Stimulated activated CD4-positive, alpha-beta T cell treated with anti-CD3 and anti-CD28 coated beads, Interleukin-2, amount 100 ng/mL, for 4 hours (primary cell): ENCODE data around the gene CXorf58.

ENCODE experiments used
- DNase-seq: peaks from one replicate; pipeline ENCODE4 v3.0.0-alpha.2; 2020; ENCODE audit warnings: low read depth

The CXorf58 gene

DNA sequence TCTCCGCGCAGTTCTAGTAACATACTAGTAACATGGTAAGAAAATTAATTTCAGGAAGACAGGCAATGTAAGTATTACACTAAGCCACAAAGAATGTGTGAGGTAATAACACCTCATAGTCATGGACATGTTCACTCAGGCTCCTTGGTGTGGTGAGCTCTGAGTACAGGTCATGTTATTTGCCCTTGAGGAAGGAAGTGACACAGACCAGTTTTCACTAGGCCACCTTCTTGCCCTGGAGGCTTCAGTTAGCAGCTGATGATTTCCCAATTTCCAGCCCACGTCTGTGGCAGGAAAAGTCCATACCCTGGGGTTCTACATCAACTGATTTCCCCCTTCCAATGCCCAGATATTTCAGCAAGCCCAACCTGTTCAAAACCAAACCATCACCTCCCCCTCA, 6.7 kb upstream of the CXorf58 start:
- DNase-seq = no peak

DNA sequence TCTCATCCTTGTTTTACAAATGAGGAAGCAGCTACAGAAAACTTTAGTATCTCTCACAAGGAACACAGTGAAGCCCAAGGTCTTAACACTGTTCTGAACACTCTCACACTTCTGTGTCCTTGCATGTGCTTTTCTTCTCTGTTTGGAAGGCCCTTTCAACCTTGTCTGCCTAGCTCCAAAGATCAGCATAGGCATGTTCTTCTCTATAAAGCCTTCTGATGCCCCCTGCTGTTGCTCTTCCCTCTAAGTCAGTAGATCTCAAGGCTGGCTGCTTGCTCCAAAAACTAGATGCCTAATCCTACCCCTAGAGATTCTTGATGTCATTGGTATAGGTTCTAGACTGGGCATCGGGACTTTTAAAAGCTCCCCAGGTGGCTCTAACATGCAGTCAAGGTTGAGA, 6.0 kb upstream of the CXorf58 start:
- DNase-seq = peak; percentile 24

DNA sequence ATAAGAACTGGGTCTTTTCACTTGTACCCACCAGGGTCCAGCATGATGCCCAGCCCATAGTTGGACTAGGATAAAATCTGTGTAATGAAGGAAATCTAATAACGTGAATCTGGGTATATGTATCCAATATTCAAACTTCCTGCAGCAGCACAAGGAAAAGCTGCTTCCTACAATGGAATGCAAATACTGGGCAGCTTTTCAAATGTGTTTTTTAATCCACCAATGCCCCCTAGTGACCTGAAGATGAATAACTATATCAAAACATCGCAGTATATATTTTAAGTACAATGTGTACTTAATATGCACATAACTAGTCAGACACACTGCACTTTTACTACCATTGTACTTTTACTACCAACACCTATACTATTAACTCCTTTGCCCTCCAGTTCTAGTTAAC, 5.4 kb upstream of the CXorf58 start:
- no peak for DNase-seq

DNA sequence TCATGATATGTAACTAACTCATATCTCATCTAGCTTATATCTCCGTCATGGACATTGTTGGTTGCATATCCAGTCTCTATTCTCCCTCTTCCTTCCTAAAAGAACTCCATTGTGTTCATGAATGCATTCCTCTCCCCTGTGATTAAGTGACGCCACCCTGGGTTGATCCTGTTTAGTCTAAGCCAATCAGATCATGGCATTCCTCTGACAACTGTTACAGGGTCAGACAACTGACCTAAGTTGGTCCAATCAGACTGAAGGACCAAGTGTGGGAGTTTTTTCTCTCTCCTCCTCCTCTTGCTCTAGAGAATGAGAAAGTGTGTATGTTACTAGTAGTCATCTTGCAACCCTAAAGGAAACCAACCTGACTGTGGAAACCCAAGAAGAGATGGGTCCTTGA, 3.7 kb upstream of the CXorf58 start:
- DNase-seq = no peak

DNA sequence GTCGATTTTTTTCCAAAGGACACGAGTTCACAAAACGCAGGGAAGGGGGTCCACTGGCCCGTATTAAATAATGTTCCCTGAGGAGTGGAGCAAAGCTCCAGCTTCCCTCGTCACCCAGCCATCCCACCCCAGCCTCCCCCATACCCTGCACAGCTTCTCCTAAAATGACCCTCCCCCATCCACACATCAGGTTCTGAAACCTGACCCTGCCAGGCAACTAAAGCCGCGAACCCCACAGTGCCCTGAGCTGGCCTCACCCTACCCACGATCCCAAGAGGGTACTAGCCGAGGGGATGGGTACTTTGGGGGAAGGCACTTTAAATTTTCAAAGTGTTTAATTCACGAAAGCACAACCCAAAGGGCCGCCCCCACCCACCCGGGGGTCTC, 702 bp upstream of the CXorf58 start:
- no peak for DNase-seq

DNA sequence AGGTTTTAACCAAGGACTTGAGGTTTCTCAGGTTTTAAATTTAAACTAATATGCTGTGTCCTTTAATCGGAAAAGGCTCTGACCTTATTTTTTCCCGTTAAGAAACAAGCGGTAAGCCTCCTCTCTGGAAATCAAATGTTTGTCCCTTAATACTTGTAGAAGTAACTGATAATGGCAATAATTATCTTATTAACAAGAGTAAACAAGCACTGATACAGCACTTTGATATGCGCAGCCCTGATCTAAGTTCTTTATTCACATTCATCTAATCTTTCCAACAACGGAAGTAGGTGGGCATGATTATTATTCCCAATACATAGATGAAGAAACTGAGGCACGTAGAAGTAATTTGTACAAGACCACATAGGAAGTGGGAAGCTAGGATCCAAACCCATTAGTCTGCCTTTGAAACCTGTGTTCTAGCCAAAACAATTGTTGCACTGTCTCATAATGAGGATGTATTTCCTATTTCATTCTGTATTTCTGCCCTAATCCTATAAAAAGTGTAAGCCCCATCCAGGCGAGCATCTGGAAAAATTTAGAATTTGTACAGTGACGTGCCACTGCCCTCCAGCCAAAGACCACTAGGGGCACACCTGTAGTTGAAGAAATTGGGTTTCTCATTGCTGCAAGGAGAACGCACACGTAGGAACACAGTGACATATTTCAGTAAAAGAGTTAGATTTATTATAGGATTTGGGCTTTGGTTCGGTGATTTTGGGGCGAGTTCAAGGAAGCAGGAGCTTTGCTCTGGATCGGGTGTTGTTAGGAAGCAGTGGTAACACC, 606 bp downstream of the CXorf58 start:
- DNase-seq = no peak

DNA sequence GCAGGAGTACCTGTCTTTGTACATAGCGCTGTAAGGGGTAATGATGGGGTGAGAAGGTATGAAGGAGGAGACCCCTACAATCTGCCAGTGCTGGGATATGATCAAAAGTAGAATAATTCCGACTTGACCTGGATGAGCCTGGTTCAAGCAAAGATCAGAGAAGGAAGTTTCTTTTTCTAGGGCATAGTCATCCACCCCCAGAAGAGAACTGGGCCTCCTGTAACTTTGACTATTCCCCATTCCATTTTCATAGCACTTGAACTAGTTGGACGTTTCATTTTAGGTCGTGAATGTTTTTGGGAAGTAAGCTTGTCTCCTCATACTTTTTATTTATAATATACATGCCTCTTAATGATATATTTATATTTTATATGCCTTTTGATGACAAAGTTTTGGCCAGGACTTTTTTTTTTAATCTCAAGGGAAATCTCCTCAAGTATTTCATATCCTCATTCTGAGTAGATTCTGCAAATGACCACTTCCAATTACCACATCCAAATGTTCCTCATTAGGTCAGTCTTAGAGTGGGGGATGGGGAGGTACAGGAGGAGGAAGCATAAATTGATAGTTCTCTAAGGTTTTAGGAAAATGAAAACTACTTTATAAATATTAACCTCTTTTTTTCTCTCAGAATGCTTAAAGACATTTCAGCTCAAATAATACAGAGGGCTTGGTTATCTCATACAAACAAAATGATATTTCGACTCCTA, 3.5 kb downstream of the CXorf58 start:
- DNase-seq = no peak

DNA sequence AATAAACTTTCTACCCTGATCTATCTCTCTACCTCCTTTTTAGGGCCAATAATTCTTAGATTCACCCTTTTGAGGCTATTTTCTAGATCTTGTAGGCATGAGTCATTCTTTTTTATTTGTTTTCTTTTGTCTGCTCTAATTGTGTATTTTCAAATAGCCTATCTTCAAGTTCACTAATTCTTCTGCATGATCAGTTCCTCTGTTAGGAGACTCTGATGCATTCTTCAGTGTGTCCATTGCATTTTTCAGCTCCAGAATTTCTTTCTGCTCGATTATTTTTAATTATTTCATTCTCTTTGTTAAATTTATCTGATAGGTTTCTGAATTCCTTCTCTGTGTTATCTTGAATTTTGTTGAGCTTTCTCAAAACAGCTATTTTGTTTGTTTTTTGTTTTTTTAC, 11.3 kb downstream of the CXorf58 start:
- DNase-seq = no peak

DNA sequence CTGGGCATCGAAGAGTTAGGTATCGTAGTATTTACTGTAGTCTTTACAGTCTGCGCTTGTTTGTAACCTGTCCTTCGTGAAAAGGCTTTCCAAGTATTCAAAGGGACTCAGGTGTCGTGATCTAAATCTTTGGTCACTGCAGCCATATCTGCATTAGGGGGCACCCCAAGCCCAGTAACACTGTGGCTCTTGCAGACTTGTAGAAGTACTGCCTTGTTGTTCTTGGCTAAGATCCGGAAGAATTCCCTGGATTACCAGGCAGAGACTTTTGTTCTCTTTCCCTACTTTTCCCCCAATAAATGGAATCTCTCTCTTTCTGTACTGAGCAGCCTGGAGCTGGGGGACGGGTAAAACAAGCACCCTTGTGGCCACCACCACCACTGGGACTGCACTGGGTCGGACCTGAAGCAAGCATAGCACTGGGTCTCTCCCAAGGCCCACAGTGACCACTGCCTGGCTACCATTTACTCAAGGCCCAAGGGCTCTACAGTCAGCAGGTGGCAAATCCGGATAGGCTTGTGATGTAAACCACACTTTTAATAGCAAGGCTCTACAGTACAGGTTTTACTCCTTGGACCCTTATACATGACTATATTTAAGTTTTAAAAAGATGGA, 12.0 kb downstream of the CXorf58 start:
- DNase-seq = no peak

DNA sequence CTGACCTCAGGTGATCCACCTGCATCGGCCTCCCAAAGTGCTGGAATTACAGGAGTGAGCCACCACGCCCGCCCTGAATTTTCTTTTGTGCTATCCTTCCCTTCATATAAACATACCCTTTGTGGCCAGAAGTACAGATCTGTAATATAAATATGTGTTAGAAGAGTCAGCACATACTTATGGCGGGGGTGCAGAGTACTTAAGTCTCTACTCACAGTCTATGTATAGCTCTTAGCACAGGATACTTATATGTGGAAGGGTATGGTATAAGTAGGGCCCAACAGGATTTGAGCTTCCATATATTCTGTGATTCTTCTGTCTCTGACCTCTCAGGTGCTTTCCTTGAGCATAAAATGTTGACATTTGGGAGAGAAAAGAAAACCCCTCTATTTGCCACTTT, 18.2 kb downstream of the CXorf58 start:
- DNase-seq = no peak

DNA sequence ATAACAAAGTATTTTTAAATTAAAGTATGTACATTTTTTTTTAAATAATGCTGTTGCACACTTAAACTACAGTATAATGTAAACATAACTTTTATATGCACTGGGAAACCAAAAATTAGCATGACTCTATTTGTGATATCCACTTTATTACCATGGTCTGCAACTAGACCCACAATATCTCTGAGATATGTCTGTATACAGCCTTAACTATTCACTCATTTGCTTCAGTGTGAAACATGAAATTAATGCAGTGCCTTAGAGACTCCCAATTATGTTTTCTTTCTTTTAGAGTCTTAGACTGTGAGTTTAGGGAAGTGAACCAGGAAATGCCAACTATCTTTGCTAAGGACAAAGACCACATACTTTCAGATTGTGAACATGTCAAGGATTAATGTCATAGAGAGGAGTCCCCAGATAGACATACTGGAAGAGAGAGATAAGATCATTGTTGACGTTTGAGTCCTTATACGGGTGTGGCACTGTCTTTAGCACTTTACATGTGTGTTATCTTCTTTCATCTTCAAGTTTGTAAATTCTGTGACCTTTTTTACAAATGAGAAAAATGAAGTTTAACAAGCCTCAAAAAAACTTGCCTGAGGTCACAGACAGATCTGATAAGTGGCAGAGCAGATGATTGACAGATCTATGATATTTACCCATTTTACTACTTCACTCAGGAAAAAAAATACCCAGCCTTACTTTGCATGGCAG, 23.2 kb downstream of the CXorf58 start:
- DNase-seq = no peak

DNA sequence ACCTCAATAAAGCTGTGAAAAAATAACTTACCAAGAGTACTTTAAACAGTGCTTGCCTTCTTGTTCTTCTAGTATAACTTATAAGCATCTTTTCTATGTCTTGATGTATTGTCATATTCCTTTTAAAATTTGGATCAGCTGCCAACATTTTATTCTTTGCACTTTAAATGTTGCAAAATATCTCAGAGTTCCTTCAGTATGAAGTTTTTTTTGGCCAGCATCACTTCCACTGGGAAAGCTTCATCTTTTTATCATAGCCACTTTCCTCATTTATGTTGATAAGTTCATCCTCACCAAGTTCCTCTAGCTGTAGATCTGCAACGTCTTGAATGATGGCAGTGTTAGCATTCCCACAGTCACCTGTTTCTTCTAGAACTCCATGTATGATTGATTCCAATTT, 24.2 kb downstream of the CXorf58 start:
- DNase-seq = no peak

DNA sequence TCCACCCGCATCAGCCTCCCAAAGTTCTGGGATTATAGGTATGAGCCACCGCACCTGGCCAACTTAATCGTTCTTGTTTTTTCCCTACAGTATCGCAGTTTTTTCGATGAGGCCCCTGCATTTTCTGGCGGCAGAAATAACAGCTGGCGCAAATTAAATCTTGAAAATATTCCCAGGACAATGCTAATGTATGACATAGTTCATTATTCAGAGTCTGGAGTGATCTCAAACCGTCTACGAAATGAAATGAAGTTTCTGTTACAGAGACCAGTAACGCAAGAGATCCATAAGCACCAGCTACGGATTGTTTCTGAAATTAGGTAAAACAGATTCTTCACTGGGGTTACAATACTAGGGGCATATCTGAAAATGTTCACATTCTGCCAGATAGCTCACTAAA, 27.3 kb downstream of the CXorf58 start:
- no peak for DNase-seq

DNA sequence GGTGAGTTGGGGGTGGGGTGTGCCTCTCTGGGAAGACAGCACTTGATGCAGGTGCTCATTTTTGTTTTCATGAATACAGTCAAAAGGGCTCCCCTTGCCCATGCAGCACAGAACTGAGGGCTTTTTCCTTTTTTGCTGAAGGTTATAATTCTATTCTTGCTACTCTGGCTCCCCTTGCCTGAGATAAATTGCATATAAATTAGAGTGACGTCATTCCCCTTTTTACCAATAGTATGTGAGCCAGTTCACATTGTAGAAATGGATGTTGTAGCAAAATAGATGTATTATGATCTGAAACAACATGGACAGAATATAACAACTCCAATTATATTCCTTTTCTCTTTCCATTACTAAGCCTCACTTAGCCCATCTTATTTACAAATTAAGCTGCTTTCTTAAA, 28.4 kb downstream of the CXorf58 start:
- DNase-seq = no peak

DNA sequence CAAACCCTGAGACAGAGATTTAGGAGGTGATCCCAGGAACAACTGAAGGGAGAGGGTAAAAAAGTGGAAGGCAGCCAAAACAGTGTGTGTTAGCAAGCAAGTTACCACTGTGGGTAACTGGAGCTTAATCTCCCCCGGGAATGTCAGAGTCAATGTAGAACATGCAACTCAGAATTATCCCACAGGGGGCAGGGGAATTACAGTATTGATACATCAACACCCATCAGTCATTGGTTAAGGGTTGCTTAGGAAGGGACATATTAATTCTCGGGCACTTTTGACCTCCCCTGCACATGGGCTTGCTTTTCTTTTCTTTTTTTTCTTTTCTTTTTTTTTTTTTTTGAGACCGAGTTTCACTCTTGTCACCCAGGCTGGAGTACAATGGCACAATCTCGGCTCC, 29.3 kb downstream of the CXorf58 start:
- no peak for DNase-seq

DNA sequence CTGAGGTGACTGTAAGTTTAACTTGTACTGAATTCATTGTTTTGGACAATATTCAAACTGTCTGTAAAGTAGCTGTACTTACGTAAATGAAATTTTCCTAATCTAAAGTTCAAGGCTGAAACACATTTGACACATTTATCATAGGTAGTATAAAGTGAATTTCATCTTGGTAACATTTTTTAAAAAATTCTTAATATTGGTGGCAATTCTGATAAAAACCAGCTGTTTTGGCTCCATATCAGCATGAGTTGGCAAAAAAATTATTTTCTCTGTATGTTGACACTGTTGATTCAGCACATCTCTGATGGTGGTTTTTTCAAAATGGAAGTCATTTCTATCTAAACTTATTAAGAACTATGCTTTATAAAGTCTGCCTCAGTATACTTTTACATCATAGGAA, 30.9 kb downstream of the CXorf58 start:
- DNase-seq = no peak

DNA sequence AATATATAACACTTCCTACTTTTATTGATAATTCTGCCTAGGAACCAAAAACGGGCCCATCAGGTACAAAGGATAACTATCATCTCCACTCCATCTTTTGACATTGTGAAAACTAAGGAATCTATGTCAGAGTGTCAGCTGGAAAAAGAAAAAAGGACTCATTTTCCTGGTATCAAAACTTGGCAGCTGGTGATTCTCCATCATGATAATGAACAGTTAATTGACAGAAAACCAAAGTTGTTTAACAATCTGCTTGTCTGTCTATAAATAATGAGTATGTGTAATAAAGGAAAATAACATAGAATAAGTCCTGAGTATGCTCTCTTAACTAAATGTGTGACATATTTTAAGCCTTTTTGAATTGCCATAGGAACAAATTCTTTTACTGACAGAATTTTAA, 31.4 kb downstream of the CXorf58 start:
- no peak for DNase-seq

DNA sequence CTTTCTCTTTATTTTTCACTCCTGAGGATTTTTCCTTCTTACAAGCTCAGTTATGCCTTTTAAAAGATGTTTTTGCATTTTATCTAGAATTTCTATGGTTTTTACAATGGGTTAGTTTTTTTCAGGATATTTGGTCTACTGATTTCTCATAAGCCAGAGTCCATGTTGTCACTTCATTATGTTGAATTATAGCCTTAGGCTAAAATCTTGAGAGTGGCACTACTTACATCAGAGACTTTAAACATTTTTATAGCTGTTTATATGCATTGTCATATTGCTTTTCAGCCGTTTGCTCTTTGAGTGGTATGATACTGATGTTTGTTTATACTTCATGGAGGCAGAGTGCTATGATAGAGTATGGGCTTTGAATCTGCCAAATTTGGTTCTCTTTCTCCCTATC, 36.4 kb downstream of the CXorf58 start:
- no peak for DNase-seq

DNA sequence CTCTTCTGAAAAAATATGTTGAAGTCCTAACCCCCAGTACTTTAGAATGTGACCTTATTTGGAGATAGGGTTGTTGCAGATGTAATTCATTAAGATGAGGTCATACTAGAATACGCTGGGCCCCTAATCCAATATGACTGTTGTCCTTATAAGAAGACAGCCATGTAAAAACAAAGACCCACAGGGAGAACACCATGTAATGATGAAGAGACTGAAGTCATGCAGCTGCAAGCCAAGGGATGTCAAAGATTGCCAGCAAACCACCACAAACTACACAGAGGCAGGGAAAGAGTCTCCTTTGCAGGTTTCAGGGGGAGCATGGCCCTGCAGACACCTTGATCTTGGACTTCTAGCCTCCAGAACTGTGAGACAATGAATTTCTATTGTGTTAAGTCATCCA, 37.4 kb downstream of the CXorf58 start:
- no peak for DNase-seq

DNA sequence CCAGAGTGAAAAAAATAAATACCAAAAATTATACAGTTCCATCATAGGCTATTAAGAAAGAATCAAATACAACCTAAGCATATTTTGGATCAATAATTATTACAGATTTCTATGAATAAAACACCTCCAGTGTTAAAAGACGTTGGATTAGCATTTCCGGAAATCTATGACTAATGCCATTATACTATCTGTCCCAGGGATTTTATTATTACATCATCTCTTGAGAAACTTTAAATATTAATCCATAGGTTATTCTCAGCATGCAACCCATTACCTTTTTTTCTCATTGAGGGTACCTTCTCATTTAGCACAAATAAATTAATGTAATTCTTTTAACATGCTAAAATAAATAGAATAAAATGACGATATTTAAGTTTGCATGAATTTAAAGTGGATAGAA, 44.6 kb downstream of the CXorf58 start:
- no peak for DNase-seq

DNA sequence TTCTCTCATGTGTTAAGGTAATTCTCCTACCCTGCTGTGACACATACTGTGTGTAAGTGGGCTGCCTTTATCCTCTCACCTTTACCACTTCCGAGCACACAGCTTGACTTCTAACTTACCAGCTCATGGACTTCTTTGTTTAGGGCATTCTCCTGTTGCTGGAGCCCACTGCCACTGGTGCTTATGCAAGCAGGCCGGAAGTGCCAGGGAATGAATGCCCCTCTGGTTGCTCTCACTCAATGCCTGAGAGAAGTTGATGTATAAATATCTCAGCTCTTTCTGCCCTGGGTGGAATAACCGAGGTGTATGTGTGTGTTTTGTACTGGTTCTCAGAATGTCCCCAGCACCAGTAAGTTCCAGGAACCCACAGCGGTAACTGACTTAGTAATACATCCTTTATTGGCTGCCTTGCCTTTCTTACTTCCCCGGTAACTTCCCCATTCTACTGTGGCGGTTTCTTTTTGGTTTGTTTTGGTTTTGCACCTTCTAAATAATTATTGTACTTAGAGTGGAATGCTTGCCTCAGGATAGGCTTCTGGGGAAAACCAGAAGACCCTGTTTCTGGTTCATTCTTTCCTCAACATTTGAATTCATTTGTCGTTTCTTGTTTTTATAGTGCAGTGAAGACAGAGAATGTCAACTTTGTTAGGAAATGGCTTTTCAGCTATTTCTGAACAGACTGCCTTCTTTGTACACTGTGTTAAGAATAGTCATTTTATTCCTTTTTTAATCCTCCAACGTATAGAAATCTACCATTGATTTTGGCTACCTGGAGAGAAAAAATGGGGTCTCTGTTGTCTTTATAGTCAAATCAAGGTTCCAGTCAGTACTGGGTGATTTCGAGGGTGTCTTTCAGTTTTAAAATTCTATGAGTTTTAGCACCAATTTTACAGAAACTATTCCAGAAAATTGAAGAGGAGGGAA, 45.4 kb downstream of the CXorf58 start:
- DNase-seq = peak; percentile 9

DNA sequence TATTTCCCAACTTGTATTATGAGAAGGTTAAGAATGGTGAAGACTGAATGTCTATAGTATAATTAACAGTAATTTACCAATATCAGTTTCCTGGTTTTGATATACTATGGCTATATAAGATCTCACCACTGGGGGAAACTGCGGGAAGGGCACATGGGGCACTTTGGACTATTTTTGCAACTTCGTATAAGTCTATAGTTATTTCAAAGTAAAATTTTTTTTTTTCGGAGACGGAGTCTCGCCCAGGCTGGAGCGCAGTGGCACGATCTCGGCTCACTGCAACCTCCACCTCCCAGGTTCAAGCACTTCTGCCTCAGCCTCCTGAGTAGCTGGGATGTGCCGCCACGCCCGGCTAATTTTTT, 46.1 kb downstream of the CXorf58 start:
- DNase-seq = no peak
